GM19193 (cell line): ENCODE data around the gene EPG5.

Source experiments
- POLR2A ChIP-seq: IDR thresholded peaks from 4 replicates; pipeline ENCODE4 v1.6.1; 2011; ENCODE audit not compliant: insufficient read depth, insufficient read length; ENCODE audit errors: extremely low read depth

The EPG5 gene

GRCh38 chr18:45967007-45967706, at the start of gene EPG5:
EPG5 (minus strand) TSS chr18:45967329; CDS start chr18:45967239, 90 bp downstream.
- TF ChIP-seq POLR2A, result peak; percentile 71

GRCh38 chr18:46013484-46014189, 46.5 kb upstream of the EPG5 start:
- no peak for TF ChIP-seq POLR2A

GRCh38 chr18:46010676-46011075, 43.5 kb upstream of the EPG5 start:
- TF ChIP-seq POLR2A, result no peak

DNA sequence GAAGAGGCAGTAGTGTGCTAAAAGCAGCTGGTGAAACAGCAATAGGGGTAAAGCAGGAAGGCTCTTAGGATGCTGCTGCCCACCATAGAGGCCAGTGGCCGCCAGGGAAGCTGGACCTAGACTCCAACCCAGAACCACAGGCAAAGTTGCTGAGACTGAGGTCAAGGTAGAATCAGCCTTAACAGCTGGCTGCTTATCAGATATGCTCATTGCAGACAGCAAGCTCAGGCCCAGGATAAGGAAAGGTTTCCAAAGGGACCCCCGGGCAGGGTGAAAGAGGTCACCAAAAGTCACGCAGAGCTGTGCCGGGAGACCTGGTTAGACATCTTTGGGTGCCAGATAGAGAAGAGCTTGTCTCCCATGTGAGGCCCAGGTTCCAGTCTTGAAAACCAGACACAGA, 42.9 kb upstream of the EPG5 start:
- no peak for TF ChIP-seq POLR2A

- no peak for TF ChIP-seq POLR2A
Measured at GRCh38 chr18:46009125-46009840, 42.2 kb upstream of the EPG5 start.

DNA sequence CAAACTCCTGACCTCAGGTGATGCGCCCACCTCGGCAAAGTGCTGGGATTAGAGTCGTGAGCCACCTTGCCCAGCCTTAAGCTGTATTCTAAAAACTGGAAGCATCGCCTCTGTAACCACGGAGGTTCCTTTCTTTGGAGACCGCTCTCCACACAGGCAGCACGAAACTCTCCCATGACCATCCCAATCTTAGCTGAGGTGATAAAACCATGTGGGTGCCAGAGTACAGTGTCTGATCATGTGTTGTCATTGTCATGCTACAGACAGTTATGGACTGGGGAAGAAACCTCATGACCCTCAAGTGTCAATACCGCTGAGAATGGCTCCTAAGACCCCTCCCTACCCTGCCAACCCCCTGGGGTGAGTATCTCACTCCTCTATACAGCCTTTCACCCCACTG, 41.4 kb upstream of the EPG5 start:
- no peak for TF ChIP-seq POLR2A

DNA sequence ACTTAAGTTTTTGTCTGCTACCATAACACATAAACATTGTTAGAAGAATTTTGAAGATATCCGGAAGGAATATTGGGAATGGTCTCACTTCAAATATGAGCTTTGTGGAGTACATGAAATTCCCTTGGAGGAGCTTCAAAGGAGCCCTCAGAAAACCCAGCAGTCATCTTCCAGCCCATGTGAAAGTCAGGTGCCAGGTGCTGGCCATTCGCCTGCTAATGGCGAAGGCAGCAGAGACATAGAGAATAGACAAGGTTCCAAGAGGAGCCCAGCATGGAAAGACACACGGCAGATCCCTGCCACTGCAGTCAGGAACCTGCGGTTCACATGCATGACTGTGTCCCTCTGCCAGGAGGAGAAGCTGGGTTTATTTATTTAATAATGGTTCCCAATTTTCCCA, 40.0 kb upstream of the EPG5 start:
- no peak for TF ChIP-seq POLR2A

- TF ChIP-seq POLR2A, result no peak
Measured at GRCh38 chr18:46002934-46003333, 35.8 kb upstream of the EPG5 start.

- no peak for TF ChIP-seq POLR2A
Measured at GRCh38 chr18:46001892-46002291, 34.8 kb upstream of the EPG5 start.

- TF ChIP-seq POLR2A, result no peak
Measured at GRCh38 chr18:46001074-46001473, 33.9 kb upstream of the EPG5 start.

GRCh38 chr18:45999536-45999935, 32.4 kb upstream of the EPG5 start:
- no peak for TF ChIP-seq POLR2A

DNA sequence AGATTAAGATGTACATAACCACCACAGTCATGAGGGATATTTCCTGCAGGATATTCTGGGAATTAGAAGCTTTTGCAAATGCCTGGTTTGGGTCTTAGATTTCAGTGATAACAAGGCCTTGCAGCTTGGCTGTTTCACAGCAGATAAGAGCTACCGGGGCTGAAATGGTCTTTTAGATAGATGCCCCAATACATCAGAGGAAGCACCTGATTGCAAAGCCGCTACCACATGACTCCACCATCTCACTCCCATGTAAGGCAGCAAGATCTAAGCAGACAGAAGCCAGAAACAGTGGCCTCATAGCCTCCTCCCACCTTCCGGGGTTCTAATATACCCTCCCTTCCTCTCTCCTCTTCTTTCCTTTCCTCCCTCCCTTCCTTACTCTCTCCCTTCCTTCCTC, 31.1 kb upstream of the EPG5 start:
- TF ChIP-seq POLR2A, result no peak

- TF ChIP-seq POLR2A, result no peak
Measured at GRCh38 chr18:45997700-45998151, 30.6 kb upstream of the EPG5 start.

- no peak for TF ChIP-seq POLR2A
Measured at GRCh38 chr18:45995461-45995860, 28.3 kb upstream of the EPG5 start.

DNA sequence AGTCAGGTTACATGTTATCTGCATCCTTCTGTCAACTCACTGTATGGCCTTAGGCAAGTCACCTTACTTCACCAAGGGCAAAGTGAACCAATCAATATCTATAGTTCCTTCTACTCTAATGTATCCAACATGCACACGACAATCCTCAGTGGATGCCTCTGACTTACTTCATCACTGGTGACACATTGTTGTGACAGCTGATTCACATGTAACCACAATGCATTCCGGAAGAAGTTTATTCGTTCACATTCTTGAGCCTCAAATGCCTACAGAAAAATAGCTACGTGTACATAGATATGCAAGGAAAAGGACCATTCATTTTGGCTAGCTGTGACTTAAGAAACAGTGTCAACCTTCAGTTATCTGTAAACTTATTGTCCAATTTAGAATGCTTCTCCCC, 26.3 kb upstream of the EPG5 start:
- no peak for TF ChIP-seq POLR2A

DNA sequence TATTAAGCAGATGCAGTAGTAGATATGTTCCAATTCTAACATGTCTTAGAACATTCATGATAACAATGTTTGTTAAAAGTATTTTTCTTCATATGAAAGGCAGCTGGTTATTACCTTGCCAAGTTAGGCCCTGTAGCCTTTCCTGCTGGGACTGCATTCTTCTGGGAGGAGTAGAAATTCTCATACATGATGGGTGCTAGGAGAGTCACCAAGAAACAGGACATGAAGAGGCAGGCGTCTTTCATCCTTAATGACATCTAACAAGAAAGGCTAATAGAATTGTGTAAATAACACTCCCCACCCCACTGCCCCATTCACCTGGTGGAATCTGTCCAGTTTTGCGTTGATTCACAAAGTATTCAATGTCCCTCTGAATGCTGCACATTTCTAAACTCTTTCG, 24.7 kb upstream of the EPG5 start:
- TF ChIP-seq POLR2A, result no peak
